WTC11 (cell line): ENCODE measurements around the gene LNX1. TPM values are rescaled to one million over a fixed set of nuclear protein-coding genes. Genes with fewer than 3 reads are reported as not detected.

Experiments
- ATAC-seq: fragments of 200-7000 bp; cut with Tn5 transposase; 2 replicates; pipeline ENCODE4 v1.10.0; 2021; ENCODE audit warnings: mild to moderate bottlenecking, moderate library complexity
- CTCF ChIA-PET: fragments of 300-600 bp; sonication (Branson Sonifier 250); formaldehyde crosslinking; loops from one replicate; lab custom pipeline; 2021; ENCODE audit warnings: antibody characterized with exemption; lab: Charles Lee
- POLR2A ChIA-PET: fragments of 350-600 bp; sonication (Branson Sonifier 250); formaldehyde crosslinking; loops from one replicate; lab custom pipeline; 2021; ENCODE audit warnings: antibody characterized with exemption; lab: Charles Lee
- DNase-seq: peaks from one replicate; pipeline ENCODE4 v3.0.0; 2021; ENCODE audit warnings: low spot score
- H3K27ac Mint-ChIP-seq: 2 replicates; pipeline ENCODE4 v1.8.0; 2021; ENCODE audit warnings: mixed read lengths
- H3K27me3 Mint-ChIP-seq: 2 replicates; pipeline ENCODE4 v1.8.0; 2021; ENCODE audit warnings: low read depth, mild to moderate bottlenecking, moderate library complexity, mixed read lengths
- H3K36me3 Mint-ChIP-seq: 2 replicates; pipeline ENCODE4 v1.8.0; 2021; ENCODE audit warnings: mixed read lengths
- H3K4me1 Mint-ChIP-seq: 2 replicates; pipeline ENCODE4 v1.8.0; 2022; ENCODE audit warnings: mixed read lengths
- H3K4me3 Mint-ChIP-seq: 2 replicates; pipeline ENCODE4 v1.8.0; 2021; ENCODE audit warnings: mild to moderate bottlenecking, moderate library complexity, mixed read lengths
- H3K9me3 Mint-ChIP-seq: 2 replicates; pipeline ENCODE4 v1.8.0; 2021; ENCODE audit warnings: mixed read lengths
- AFF4 ChIP-seq: sonication (generic); formaldehyde crosslinking; IDR thresholded peaks from 2 replicates; pipeline ENCODE4 v1.8.1; 2023; ENCODE audit warnings: mild to moderate bottlenecking, missing genetic modification reagents, borderline replicate concordance
- ATF3 ChIP-seq: sonication (generic); formaldehyde crosslinking; conservative IDR thresholded peaks from 2 replicates; pipeline ENCODE4 v1.8.1; 2022; ENCODE audit warnings: mild to moderate bottlenecking, missing genetic modification reagents
- ATF6 ChIP-seq: sonication (generic); formaldehyde crosslinking; IDR thresholded peaks from 2 replicates; pipeline ENCODE4 v1.8.1; 2023; ENCODE audit warnings: mild to moderate bottlenecking, missing genetic modification reagents
- CREB1 ChIP-seq: sonication (generic); formaldehyde crosslinking; IDR thresholded peaks from 2 replicates; pipeline ENCODE4 v1.8.0; 2023; ENCODE audit warnings: mild to moderate bottlenecking, missing genetic modification reagents
- EMX1 ChIP-seq: fragments of 250-450 bp; sonication (Bioruptor Pico); IDR thresholded peaks from 2 replicates; pipeline ENCODE4 v1.8.0; 2021; ENCODE audit warnings: mild to moderate bottlenecking
- GABPB1 ChIP-seq: sonication (generic); formaldehyde crosslinking; IDR thresholded peaks from 2 replicates; pipeline ENCODE4 v1.8.1; 2023; ENCODE audit warnings: mild to moderate bottlenecking, missing genetic modification reagents
- GTF2I ChIP-seq: fragments of 250-450 bp; sonication (Bioruptor Pico); conservative IDR thresholded peaks from 2 replicates; pipeline ENCODE4 v1.4.0; 2021; ENCODE audit warnings: mild to moderate bottlenecking
- KAT7 ChIP-seq: sonication (generic); formaldehyde crosslinking; IDR thresholded peaks from 2 replicates; pipeline ENCODE4 v1.8.1; 2023; ENCODE audit warnings: missing genetic modification reagents, mild to moderate bottlenecking, borderline replicate concordance
- MXD4 ChIP-seq: fragments of 250-450 bp; sonication (Bioruptor Pico); IDR thresholded peaks from 2 replicates; pipeline ENCODE4 v1.8.0; 2021; ENCODE audit warnings: mild to moderate bottlenecking, moderate library complexity, borderline replicate concordance
- NFYB ChIP-seq: sonication (generic); formaldehyde crosslinking; conservative IDR thresholded peaks from 2 replicates; pipeline ENCODE4 v1.8.0; 2022; ENCODE audit warnings: low read depth, missing genetic modification reagents
- RELA ChIP-seq: sonication (generic); formaldehyde crosslinking; IDR thresholded peaks from 2 replicates; pipeline ENCODE4 v1.8.1; 2022; ENCODE audit warnings: missing genetic modification reagents, mild to moderate bottlenecking, borderline replicate concordance
- SP1 ChIP-seq: sonication (generic); formaldehyde crosslinking; conservative IDR thresholded peaks from 2 replicates; pipeline ENCODE4 v1.8.1; 2022; ENCODE audit warnings: missing genetic modification reagents
- TP53 ChIP-seq: sonication (generic); formaldehyde crosslinking; IDR thresholded peaks from 2 replicates; pipeline ENCODE4 v1.8.1; 2023; ENCODE audit warnings: mild to moderate bottlenecking, missing genetic modification reagents
- USF1 ChIP-seq: sonication (generic); formaldehyde crosslinking; IDR thresholded peaks from 2 replicates; pipeline ENCODE4 v1.8.0; 2022; ENCODE audit warnings: mild to moderate bottlenecking, missing genetic modification reagents
- USF2 ChIP-seq: sonication (generic); formaldehyde crosslinking; IDR thresholded peaks from 2 replicates; pipeline ENCODE4 v1.8.1; 2023; ENCODE audit warnings: mild to moderate bottlenecking, missing genetic modification reagents, moderate library complexity
- ZBTB21 ChIP-seq: sonication (generic); formaldehyde crosslinking; IDR thresholded peaks from 2 replicates; pipeline ENCODE4 v1.8.1; 2023; ENCODE audit warnings: mild to moderate bottlenecking, missing genetic modification reagents, borderline replicate concordance
- ZMAT4 ChIP-seq: fragments of 250-450 bp; sonication (Bioruptor Pico); IDR thresholded peaks from 2 replicates; pipeline ENCODE4 v1.9.0; 2021; ENCODE audit warnings: mild to moderate bottlenecking
- ZNF121 ChIP-seq: sonication (generic); formaldehyde crosslinking; IDR thresholded peaks from 2 replicates; pipeline ENCODE4 v1.8.0; 2023; ENCODE audit warnings: missing genetic modification reagents
- ZNF232 ChIP-seq: sonication (generic); formaldehyde crosslinking; IDR thresholded peaks from 2 replicates; pipeline ENCODE4 v1.8.0; 2022; ENCODE audit warnings: mild to moderate bottlenecking, missing genetic modification reagents
- ZNF512 ChIP-seq: sonication (generic); formaldehyde crosslinking; IDR thresholded peaks from 2 replicates; pipeline ENCODE4 v1.8.1; 2022; ENCODE audit warnings: missing genetic modification reagents, borderline replicate concordance
- ZNF671 ChIP-seq: fragments of 250-450 bp; sonication (Bioruptor Pico); IDR thresholded peaks from 2 replicates; pipeline ENCODE4 v1.8.0; 2021; ENCODE audit warnings: mild to moderate bottlenecking
- ZSCAN18 ChIP-seq: fragments of 250-450 bp; sonication (Bioruptor Pico); IDR thresholded peaks from 2 replicates; pipeline ENCODE4 v2.1.2; 2022; ENCODE audit warnings: mild to moderate bottlenecking, moderate library complexity
- total RNA-seq: library from RNA; stranded (reverse); gene quantifications from 3 replicates; pipeline ENCODE4 v1.2.3, GENCODE V29; 2021

The LNX1 gene
- total RNA-seq, 1 experiment from 2014 or later: 5.9 TPM

GRCh38 chr4:53536328-53536727 is 55.0 kb downstream of the LNX1 start:
- ATAC-seq (no peak), DNase-seq (no peak)
- Mint-ChIP-seq H3K9me3 (no peaks in the 10 kb centered on the region), H3K36me3 (no peaks in the 10 kb centered on the region), H3K27me3 (peaks cover 7% of the 10 kb centered on the region), H3K27ac (no peak overlapping the region), H3K4me1 (peaks cover 41% of the 10 kb centered on the region), H3K4me3 (no peak overlapping the region)
- TF ChIP-seq EMX1 (CRISPR knock-in tag) (no peak), ZNF121 (CRISPR knock-in tag) (no peak), SP1 (CRISPR knock-in tag) (no peak), MXD4 (CRISPR knock-in tag) (no peak), ATF6 (no peak), USF2 (CRISPR knock-in tag) (no peak), AFF4 (CRISPR knock-in tag) (no peak), ZSCAN18 (no peak), KAT7 (CRISPR knock-in tag) (no peak), RELA (CRISPR knock-in tag) (no peak), ZNF512 (CRISPR knock-in tag) (no peak), NFYB (CRISPR knock-in tag) (no peak), ZBTB21 (CRISPR knock-in tag) (no peak), ATF3 (no peak), ZMAT4 (CRISPR knock-in tag) (no peak)
- POLR2A ChIA-PET: no interaction called here
- CTCF ChIA-PET: no interaction called here

- no peaks in the 10 kb centered on the region for H3K36me3 Mint-ChIP-seq
- ChIA-PET POLR2A (no interaction called here), CTCF (no interaction called here)
- TF ChIP-seq ZNF512 (CRISPR knock-in tag) (no peak), ZBTB21 (CRISPR knock-in tag) (no peak), ZNF232 (CRISPR knock-in tag) (no peak), TP53 (no peak), GTF2I (CRISPR knock-in tag) (no peak), USF1 (CRISPR knock-in tag) (no peak), GABPB1 (no peak), USF2 (CRISPR knock-in tag) (no peak), ZNF671 (no peak), CREB1 (CRISPR knock-in tag) (no peak)
These were observed 55.7 kb downstream of the LNX1 start for GRCh38 chr4:53535567-53535966.

More at GRCh38 chr4:53535567-53535966, 55.7 kb downstream of the LNX1 start:
- ATAC-seq (no peak), DNase-seq (no peak)
- no peaks in the 10 kb centered on the region for H3K9me3 Mint-ChIP-seq
- H3K4me3 Mint-ChIP-seq: no peak overlapping the region
- peaks cover 44% of the 10 kb centered on the region for H3K4me1 Mint-ChIP-seq
- no peak overlapping the region for H3K27ac Mint-ChIP-seq
- H3K27me3 Mint-ChIP-seq: peaks cover 7% of the 10 kb centered on the region
